HG02798 (cell line): ENCODE measurements around the gene PNKD.

Source experiments
- ATAC-seq: cut with Tn5 transposase; IDR thresholded peaks from one replicate; pipeline ENCODE4 v1.9.1; 2021; ENCODE audit warnings: mild to moderate bottlenecking; ENCODE audit not compliant: unreplicated experiment, poor library complexity

The PNKD gene

DNA sequence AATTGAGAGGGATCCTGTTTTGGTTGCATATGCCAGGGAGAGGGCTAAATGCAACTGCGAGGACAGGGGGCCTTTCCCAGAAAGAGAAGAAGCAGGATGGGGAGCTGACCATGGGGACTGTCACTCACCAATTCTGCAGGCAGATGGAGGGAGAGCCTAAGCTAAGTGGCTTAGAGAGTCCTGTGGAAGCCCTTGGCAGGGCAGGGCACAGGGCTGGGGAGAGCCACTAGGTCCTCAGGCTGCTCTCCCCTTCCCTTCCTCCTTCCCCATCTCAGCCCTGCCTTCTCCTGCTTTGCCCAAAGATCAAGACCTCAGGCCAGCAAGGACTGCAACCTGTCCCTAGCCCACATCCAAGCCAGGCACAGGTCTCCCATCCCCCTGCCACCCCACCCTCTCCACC lies 62.0 kb downstream of the PNKD start:
- ATAC-seq, result no peak

DNA sequence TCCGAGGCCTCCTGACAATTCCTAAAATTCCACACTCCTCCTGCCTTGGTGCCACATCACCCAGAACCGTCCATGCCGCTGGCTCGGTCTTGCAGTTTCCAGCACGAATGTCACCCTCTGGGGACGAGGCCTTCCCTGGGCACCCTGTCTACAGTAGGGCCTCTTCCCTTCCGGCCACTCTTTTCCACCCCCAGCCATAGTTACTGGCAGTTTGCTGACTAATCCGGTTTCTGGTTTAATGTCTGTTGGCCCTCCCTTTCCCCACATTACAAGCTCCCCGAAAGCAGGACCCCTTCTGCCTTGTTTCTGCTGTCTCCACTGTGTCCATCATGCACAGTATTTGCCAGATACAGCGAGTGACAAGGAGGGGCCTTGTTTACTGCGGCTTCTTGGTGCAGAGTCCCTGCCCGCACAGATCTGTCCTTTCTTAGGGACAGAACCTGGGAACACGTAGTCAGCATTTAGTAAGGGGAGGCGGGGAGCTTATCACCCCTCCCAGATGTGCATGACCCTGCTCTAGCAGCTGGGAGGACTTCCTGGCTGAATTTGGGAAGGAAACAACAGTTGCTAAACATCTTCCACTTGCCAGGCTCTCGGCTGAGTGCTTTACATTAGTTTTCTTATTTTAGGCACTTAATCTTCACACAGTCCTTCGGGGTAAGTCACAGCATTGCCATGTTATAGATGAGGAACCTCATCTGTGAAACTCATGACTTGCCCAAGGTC lies 62.8 kb downstream of the PNKD start:
- ATAC-seq, result no peak

DNA sequence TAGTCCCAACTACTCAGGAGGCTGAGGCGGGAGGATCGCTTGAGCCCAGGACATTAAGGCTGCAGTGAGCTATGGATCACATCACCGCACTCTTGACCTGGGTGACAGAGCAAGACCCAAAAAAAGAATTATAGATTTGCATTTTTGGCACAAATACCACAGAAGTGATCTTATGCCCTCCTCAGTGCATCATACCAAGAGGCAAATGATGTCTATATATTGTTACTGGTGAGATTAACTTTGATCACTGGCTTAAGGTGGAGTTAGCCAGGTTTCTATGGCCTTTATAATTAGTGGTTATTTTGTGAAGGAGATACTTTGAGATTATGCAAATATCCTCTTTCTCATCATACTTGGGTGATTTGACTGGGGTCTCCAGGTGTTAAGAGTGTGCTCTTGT lies 64.2 kb downstream of the PNKD start:
- ATAC-seq, result no peak

GRCh38 chr2:218340656-218341055 lies 70.3 kb downstream of the PNKD start:
- no peak for ATAC-seq

GRCh38 chr2:218341381-218341780 lies 71.1 kb downstream of the PNKD start:
- ATAC-seq, result no peak

DNA sequence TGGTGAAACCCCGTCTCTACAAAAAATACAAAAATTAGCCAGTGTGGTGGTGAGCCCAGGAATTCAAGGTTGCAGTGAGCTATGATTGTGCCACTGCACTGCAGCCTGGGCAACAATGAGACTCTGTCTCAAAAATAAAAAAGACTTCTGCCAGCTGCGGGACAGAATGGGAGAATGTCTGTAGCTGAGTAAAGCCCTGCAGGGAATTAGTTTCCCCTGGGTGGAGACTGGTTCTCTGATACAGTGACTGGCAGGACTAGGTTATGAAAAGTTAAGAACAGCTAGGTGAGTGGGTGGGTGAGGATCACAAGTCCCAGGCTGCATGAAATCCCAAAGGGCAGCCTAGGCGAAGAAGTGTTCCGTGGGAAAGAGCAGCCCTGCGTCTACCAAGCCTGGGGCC lies 72.5 kb downstream of the PNKD start:
- ATAC-seq, result no peak

DNA sequence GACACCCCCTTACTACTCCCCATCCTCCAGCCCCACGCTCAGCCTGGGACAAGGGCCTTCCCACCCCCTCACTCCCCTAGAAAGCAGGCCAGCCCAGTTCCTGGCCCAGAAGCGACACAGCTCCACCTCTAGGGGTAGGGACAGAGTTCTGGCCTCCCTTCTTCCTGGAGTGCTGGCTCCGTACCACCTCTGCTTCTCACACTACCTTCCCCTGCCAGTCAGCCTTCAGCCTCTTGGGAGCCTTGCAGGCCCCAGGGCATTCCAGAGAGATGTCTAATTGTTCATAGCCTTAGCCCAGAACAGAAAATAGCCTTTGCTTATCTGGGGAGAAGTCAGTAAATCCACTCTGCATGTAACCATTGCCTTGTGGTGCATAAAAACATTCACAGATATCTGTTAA lies 73.3 kb downstream of the PNKD start:
- ATAC-seq, result no peak

DNA sequence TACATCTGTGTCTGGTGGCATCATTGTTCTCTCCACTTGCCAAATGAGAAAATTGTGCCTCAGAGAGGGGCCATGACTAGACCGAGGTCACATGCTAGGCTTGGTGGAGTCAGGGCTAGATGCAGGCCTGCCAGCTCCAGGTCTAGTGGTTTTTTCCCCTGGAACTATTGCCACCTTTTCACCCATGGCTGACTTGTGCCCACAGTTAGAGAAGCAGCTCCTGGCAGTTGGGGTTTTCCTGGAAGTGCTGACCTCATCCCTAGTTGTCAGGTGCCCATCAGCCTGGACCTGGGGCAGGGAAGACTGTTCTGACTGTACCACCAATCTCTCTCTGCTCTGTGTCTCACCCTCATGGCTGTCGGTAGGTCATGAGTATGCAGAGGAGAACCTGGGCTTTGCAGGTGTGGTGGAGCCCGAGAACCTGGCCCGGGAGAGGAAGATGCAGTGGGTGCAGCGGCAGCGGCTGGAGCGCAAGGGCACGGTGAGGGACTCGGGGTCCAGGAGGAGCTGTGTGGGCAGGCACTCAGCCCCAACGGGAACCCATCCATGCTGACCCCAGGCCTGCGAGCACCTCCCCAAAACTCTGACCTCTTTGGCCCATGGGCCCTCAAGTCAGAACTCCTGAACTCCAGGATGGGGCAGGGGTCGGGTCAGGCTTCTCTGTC lies 73.9 kb downstream of the PNKD start:
- ATAC-seq, result no peak

GRCh38 chr2:218344755-218345417 lies 74.6 kb downstream of the PNKD start:
- no peak for ATAC-seq

GRCh38 chr2:218345491-218346236 lies 75.3 kb downstream of the PNKD start:
- ATAC-seq, result no peak

- ATAC-seq, result no peak
These were observed 76.9 kb downstream of the PNKD start for GRCh38 chr2:218347172-218347571.

- ATAC-seq, result no peak
These were observed 83.7 kb downstream of the PNKD start for GRCh38 chr2:218354045-218354444.

DNA sequence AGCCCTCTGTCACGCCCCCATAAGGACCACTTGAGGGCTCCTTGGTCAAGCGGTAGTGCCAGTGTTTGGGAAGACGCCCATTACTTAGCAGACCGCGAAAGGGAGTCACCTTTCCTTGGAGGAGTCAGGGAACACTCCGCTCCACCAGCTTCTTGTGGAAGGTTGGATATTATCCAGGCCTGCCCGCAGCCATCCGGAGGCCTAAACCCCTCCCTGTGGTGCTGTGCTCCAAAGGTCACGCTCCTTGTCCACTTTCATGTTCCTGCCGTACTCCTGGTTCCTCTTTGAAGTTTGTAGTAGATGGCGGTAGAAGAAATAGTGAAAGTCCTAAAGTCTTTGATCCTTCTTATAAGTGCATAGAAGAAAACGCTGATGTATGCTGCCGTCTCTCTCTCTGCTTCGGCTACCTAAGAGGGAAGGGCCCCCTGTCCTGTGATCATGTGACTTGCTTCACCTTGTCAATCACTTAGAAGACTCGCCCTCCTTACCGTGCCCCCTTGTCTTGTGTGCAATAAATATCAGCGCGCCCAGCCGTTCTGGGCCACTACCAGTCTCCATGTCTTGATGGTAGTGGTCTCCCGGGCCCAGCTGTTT lies 84.6 kb downstream of the PNKD start:
- ATAC-seq, result no peak

DNA sequence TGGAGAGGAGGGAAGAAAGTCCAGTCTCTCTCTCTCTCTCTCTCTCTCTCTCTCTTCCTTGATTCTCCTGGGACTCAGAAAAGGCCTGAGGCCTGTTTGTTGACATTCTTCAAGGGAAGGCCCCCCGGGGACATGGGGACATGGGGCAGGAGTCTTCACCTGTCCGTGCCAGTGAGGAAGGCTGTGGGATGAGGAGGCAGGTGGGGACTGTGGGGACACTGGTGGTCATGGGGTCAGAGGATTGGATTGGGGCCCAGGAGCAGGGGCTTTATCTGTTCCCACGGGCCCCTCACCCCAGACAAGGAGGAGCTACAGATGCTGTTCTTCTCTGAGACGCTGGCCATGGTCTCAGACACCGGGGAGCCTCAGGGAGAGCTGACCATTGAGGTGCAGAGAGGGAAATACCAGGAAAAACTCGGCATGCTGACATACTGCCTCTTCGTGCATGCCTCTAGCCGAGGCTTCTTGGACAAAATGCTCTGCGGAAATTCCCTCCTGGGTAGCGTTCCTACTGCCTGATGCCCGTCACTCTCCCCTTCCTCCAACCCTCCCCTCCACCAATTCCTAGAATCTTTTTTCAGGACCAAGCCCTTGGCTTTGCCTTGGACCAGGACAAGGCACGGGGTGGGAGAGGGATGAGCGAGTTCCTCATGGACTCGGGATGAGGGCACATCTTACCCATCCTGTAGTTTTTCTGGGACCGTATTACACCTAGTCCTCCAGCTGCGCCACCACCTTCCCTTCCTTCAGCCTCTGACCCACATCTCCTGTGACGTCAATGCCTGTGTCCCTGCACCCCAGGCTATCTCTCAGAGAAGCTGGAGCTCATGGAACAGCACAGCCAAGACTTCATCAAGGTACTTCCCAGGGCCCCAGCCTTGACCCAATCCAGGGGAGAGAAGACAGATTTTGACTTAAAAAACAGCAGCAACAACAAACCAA lies 87.2 kb downstream of the PNKD start:
- ATAC-seq, result no peak

DNA sequence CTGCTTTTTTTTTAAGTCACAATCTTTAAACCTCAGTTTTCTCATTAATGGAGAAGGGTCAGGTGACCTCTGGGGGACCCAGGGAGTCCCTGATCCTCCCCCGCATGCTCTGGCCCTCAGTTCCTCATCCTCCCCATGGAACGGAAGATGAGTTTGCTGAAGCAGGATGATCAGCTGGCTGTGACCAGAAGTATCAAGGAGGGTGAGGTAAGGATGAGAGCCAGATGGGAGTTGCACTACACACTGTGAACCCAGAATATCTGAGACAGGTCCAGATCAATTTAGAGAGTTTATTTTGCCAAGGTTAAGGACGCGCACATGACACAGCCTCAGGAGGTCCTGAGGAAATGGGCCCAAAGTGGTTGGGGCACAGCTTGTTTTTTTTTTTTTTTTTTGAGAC lies 90.1 kb downstream of the PNKD start:
- ATAC-seq, result no peak

- ATAC-seq, result no peak
These were observed 92.3 kb downstream of the PNKD start for GRCh38 chr2:218362606-218363005.

DNA sequence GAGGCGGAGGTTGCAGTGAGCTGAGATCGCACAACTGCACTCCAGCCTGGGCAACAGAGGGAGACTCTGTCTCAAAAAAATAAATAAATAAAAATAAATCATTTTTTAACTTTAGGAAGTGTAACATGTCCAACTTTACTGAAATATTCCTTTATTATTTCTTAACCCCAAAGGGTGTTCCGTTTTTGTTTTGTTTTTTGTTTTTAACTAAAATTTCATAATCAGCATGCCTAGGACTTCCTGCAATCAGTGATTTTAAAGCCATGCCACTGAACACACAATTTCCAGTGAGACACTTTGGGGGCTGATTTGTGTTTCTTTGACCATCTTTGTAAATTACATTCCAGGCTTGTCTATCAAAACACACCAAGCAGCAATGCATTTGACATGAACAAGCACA lies 93.4 kb downstream of the PNKD start:
- ATAC-seq, result no peak

DNA sequence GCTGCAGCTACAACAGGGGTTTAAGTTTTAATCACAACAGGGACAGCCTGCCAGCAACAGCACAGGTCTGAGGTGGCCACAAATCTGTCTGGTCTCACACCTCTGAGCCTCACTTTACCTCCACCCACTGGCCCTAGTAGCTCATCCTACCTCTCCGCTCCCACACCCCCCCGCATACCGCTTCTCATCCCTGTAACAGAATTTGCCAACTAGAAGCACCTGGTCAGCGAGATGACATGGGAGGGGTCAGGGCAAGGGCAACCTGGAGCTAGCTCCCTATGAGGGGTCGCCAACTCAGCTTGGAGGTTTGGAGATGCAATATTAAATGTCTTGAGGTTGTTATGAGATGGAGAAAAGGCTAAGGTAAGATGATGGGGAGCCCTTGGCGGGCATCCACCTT lies 93.9 kb downstream of the PNKD start:
- ATAC-seq, result no peak

DNA sequence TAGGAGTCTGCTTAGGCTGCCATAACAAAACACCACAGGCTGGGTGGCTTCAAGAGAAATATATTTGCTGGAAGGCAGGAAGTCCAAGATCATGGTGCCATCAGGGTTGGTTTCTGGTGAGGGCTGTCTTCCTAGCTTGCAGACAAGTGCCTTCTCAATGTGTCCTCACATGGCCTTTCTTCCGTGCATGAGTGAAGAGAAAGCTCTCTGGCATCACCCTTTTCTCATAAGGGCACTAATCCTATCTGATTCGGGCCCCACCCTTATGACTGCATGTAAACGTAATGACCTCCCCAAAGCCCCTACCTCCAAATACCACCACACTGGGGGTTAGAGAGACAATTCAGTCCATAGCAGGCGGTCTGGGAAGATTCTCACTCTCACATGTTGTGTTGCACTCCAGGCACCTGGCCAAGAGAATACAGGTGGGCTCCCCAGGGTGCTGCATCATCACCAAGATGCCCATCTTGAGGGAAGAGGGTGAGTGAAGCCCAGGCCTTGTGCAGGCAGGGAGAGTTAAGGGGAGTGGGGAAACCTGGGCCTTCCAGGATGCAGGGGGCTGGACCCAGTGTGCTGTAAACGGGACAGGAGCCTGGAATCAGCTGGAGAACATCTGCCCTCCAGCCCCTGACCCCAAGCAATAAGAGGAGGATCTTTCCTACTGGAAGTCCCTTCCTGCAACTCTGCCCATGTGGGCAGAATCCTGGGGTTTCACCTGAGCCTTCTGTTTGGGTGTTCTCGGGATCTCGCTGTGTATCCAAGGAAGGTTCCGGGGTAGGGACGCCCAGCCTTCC lies 96.5 kb downstream of the PNKD start:
- no peak for ATAC-seq
